Cerebellar nuclear complex (tissue), 1 donor: ENCODE data around the gene HNRNPK.
A peak's percentile ranks its signal among the peaks of the same experiment; 100 is the strongest.

Experiments
- DNase-seq, 2 experiments: peaks; one replicate each; lab custom pipeline; 2025; lab: John Stamatoyannopoulos, UW

HNRNPK gene

GRCh38 chr9:83979812-83980394, at the start of gene HNRNPK:
HNRNPK (minus strand) TSS chr9:83980215; CDS start chr9:83978252, 1,963 bp downstream.
- DNase-seq: peak; percentile 74 to 86

GRCh38 chr9:84027201-84027600, 47.2 kb upstream of the HNRNPK start:
- no peak for DNase-seq

GRCh38 chr9:84024041-84024575, 44.1 kb upstream of the HNRNPK start:
- DNase-seq: no peak

GRCh38 chr9:84007662-84008061, 27.6 kb upstream of the HNRNPK start:
- no peak for DNase-seq

- DNase-seq: no peak
These were observed 23.2 kb upstream of the HNRNPK start for GRCh38 chr9:84003246-84003645.

- no peak for DNase-seq
These were observed 22.3 kb upstream of the HNRNPK start for GRCh38 chr9:84002344-84002743.

- no peak for DNase-seq
These were observed 21.6 kb upstream of the HNRNPK start for GRCh38 chr9:84001621-84002020.

- no peak for DNase-seq
These were observed 20.2 kb upstream of the HNRNPK start for GRCh38 chr9:84000186-84000585.

GRCh38 chr9:83999141-83999918, 19.3 kb upstream of the HNRNPK start:
- DNase-seq: no peak

- no peak for DNase-seq
These were observed 16.1 kb upstream of the HNRNPK start for GRCh38 chr9:83996126-83996525.

- no peak for DNase-seq
These were observed 12.9 kb upstream of the HNRNPK start for GRCh38 chr9:83992901-83993300.

GRCh38 chr9:83992407-83992806, 12.4 kb upstream of the HNRNPK start:
- no peak for DNase-seq

- DNase-seq: no peak
These were observed 11.3 kb upstream of the HNRNPK start for GRCh38 chr9:83991355-83991754.

GRCh38 chr9:83988411-83988810, 8.4 kb upstream of the HNRNPK start:
- DNase-seq: no peak

- DNase-seq: no peak
These were observed 7.4 kb upstream of the HNRNPK start for GRCh38 chr9:83987402-83987791.

GRCh38 chr9:83986765-83987401, 6.9 kb upstream of the HNRNPK start:
- DNase-seq: no peak

- no peak for DNase-seq
These were observed 6.2 kb upstream of the HNRNPK start for GRCh38 chr9:83986195-83986594.

GRCh38 chr9:83981126-83981871, 1.3 kb upstream of the HNRNPK start:
- DNase-seq: no peak

- peak; percentile 74 to 86 for DNase-seq
These were observed 545 bp upstream of the HNRNPK start, which contains the start of gene RMI1 for GRCh38 chr9:83980395-83981125. RMI1 (plus strand) TSS chr9:83980805; CDS start chr9:84000987, 20,182 bp downstream.

- peak in 1 of 2 experiments; percentile 10 for DNase-seq
These were observed 813 bp downstream of the HNRNPK start for GRCh38 chr9:83978992-83979811.
